ENCODE data around the gene TNRC6B. TPM values are rescaled to one million over a fixed set of nuclear protein-coding genes. Genes with fewer than 3 reads are reported as not detected.

TNRC6B gene, protein sequence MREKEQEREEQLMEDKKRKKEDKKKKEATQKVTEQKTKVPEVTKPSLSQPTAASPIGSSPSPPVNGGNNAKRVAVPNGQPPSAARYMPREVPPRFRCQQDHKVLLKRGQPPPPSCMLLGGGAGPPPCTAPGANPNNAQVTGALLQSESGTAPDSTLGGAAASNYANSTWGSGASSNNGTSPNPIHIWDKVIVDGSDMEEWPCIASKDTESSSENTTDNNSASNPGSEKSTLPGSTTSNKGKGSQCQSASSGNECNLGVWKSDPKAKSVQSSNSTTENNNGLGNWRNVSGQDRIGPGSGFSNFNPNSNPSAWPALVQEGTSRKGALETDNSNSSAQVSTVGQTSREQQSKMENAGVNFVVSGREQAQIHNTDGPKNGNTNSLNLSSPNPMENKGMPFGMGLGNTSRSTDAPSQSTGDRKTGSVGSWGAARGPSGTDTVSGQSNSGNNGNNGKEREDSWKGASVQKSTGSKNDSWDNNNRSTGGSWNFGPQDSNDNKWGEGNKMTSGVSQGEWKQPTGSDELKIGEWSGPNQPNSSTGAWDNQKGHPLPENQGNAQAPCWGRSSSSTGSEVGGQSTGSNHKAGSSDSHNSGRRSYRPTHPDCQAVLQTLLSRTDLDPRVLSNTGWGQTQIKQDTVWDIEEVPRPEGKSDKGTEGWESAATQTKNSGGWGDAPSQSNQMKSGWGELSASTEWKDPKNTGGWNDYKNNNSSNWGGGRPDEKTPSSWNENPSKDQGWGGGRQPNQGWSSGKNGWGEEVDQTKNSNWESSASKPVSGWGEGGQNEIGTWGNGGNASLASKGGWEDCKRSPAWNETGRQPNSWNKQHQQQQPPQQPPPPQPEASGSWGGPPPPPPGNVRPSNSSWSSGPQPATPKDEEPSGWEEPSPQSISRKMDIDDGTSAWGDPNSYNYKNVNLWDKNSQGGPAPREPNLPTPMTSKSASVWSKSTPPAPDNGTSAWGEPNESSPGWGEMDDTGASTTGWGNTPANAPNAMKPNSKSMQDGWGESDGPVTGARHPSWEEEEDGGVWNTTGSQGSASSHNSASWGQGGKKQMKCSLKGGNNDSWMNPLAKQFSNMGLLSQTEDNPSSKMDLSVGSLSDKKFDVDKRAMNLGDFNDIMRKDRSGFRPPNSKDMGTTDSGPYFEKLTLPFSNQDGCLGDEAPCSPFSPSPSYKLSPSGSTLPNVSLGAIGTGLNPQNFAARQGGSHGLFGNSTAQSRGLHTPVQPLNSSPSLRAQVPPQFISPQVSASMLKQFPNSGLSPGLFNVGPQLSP (N-terminal part only)
- total RNA-seq = 25.8 TPM in 2 replicates
- 23.7 and 30.8 TPM in 2 replicates for polyA plus RNA-seq

DNA sequence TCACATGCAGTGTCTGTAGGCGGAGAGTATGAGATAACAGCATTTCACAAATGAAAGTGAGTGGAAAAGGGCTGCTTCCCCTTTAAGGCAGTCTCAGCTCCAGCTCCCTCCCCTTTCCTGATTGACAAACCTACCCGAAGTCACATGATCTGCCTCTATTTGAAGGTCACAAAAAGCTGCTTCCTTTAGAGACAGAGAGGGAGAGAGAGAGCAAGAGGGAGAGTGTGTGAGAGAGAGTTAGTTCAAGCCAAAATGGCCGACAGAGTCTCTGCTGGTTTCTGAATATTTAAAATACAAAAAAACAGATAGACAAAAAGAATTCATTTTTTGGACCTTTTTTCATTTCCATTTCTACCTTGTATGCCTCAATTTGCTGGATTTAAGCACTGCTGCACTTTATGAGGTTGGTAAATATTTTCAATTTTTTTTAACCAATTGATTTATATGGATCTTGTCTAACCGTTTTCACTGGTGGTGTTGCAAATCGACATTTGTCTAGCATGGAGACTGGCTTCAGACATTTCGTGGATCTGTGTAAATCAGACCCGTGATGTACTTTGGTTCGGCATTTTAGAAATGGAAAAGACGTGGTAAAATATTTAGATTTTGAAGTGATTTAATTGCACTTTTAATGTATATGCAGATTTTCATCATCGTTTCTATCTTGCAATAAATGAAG is at the start of gene TNRC6B:
Gene TNRC6B, plus strand, starts transcription at position 188 of the 679 bp plus-strand sequence. Its CDS starts 211 bp downstream, at position 399.
- H3K9me2 ChIP-seq (replicated peaks; ENCODE audit: insufficient read depth) = no peaks in the 10 kb centered on the region
- peaks cover 16% of the 10 kb centered on the region for H4K20me1 ChIP-seq (ENCODE audit: insufficient read depth, poor library complexity, severe bottlenecking)
- no peaks in the 10 kb centered on the region for H3K27me3 ChIP-seq
- peaks cover 50% of the 10 kb centered on the region for H3K79me2 ChIP-seq
- H2AFZ ChIP-seq = peak within 1 kb of the TSS; percentile 39
- H3K27ac ChIP-seq = peak within 1 kb of the TSS; percentile 87
- TF ChIP-seq EZH2phosphoT487 (IDR thresholded peaks at IDR 0.05; ENCODE audit: low read depth, severe bottlenecking, unreplicated experiment) (no peak), EZH2 (IDR thresholded peaks at IDR 0.05; ENCODE audit: borderline replicate concordance) (no peak)
- TF ChIP-seq, protein P1, sequence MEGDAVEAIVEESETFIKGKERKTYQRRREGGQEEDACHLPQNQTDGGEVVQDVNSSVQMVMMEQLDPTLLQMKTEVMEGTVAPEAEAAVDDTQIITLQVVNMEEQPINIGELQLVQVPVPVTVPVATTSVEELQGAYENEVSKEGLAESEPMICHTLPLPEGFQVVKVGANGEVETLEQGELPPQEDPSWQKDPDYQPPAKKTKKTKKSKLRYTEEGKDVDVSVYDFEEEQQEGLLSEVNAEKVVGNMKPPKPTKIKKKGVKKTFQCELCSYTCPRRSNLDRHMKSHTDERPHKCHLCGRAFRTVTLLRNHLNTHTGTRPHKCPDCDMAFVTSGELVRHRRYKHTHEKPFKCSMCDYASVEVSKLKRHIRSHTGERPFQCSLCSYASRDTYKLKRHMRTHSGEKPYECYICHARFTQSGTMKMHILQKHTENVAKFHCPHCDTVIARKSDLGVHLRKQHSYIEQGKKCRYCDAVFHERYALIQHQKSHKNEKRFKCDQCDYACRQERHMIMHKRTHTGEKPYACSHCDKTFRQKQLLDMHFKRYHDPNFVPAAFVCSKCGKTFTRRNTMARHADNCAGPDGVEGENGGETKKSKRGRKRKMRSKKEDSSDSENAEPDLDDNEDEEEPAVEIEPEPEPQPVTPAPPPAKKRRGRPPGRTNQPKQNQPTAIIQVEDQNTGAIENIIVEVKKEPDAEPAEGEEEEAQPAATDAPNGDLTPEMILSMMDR (IDR thresholded peaks at IDR 0.05; ENCODE audit: poor library complexity) = no peak
- WGBS (ENCODE audit: low lambda C conversion rate, missing lambda C conversion rate) = 0% methylated on average over 10 of the region's 10 CpGs
- H3K9me3 ChIP-seq (ENCODE audit: low read depth) = no peaks in the 10 kb centered on the region
- H3K4me3 ChIP-seq = peak within 1 kb of the TSS; percentile 66
- DNase-seq (ENCODE audit: low spot score) = peak; percentile 96
- H3K4me1 ChIP-seq (ENCODE audit: insufficient read depth) = peaks cover 43% of the 10 kb centered on the region
- H3K4me2 ChIP-seq = peak within 1 kb of the TSS; percentile 81
- no peaks in the 10 kb centered on the region for H3K36me3 ChIP-seq (replicated peaks; ENCODE audit: insufficient read depth, low read depth)

DNA sequence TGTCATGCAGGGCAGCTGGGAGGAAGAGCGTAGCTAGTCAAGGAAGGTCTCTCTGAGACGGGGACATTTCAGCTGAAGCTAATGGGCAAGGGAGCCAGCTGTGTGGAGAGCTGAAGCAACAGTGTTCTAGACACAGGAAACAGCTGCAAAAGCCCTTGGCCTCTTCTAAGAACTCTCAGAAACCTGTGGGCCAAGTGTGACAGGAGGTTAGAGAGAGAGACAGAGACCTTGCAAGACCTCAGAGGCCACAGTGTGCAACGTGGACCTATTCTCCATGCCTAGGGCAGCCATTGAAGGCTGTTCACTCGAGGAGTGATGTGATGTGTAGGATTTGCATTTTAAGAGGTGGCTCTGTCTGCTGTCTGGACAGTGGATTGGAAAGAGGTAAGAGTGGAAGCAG is 48.7 kb upstream of the TNRC6B start:
- no peak for TF ChIP-seq EZH2phosphoT487 (IDR thresholded peaks at IDR 0.05; ENCODE audit: low read depth, severe bottlenecking, unreplicated experiment)
- TF ChIP-seq EZH2 (IDR thresholded peaks at IDR 0.05; ENCODE audit: borderline replicate concordance) = no peak
- TF ChIP-seq, protein P1 (IDR thresholded peaks at IDR 0.05; ENCODE audit: poor library complexity) = no peak
- 93% methylated on average over 4 of the region's 4 CpGs for WGBS (ENCODE audit: low lambda C conversion rate, missing lambda C conversion rate)
- no peaks in the 10 kb centered on the region for H3K36me3 ChIP-seq (replicated peaks; ENCODE audit: insufficient read depth, low read depth)
- H3K27ac ChIP-seq = no peak overlapping the region
- H4K20me1 ChIP-seq (ENCODE audit: insufficient read depth, poor library complexity, severe bottlenecking) = no peaks in the 10 kb centered on the region
- H3K4me1 ChIP-seq (ENCODE audit: insufficient read depth) = no peaks in the 10 kb centered on the region
- no peak for DNase-seq (ENCODE audit: low spot score)
- H3K9me3 ChIP-seq (ENCODE audit: low read depth) = no peaks in the 10 kb centered on the region
- H3K27me3 ChIP-seq = no peaks in the 10 kb centered on the region
- no peak overlapping the region for H3K4me2 ChIP-seq
- H2AFZ ChIP-seq = no peak overlapping the region
- no peaks in the 10 kb centered on the region for H3K79me2 ChIP-seq
- H3K4me3 ChIP-seq = no peak overlapping the region
- no peaks in the 10 kb centered on the region for H3K9me2 ChIP-seq (replicated peaks; ENCODE audit: insufficient read depth)

DNA sequence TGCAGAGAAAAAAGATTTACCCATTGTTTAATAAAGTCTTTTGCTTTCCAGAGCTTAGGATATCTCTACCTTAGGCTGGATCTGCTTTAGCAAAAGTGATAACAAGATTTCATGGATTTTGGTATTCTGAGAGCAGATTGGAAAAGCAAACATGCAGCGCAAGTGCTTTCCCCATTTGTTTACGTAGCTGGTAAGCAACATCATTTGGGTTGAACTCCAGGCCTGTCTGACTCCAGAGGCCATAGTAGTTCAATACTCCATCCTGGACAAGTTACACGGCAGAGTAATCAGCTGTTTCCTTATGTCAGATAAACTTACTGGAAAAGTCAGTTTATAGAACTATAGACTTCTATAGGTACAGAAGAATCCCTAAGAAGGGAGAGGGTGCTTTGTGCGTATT is 40.6 kb upstream of the TNRC6B start:
- WGBS (ENCODE audit: low lambda C conversion rate, missing lambda C conversion rate) = 61% methylated on average over 4 of the region's 4 CpGs
- H3K36me3 ChIP-seq (replicated peaks; ENCODE audit: insufficient read depth, low read depth) = no peaks in the 10 kb centered on the region
- no peaks in the 10 kb centered on the region for H3K27me3 ChIP-seq
- H2AFZ ChIP-seq = no peak overlapping the region
- H3K27ac ChIP-seq = no peak overlapping the region
- no peaks in the 10 kb centered on the region for H3K9me2 ChIP-seq (replicated peaks; ENCODE audit: insufficient read depth)
- no peak for DNase-seq (ENCODE audit: low spot score)
- H3K4me1 ChIP-seq (ENCODE audit: insufficient read depth) = no peaks in the 10 kb centered on the region
- no peak overlapping the region for H3K4me3 ChIP-seq
- no peak overlapping the region for H3K4me2 ChIP-seq
- H3K9me3 ChIP-seq (ENCODE audit: low read depth) = no peaks in the 10 kb centered on the region
- H3K79me2 ChIP-seq = no peaks in the 10 kb centered on the region
- TF ChIP-seq EZH2phosphoT487 (IDR thresholded peaks at IDR 0.05; ENCODE audit: low read depth, severe bottlenecking, unreplicated experiment) = no peak
- TF ChIP-seq EZH2 (IDR thresholded peaks at IDR 0.05; ENCODE audit: borderline replicate concordance) = no peak
- TF ChIP-seq, protein P1 (IDR thresholded peaks at IDR 0.05; ENCODE audit: poor library complexity) = no peak
- H4K20me1 ChIP-seq (ENCODE audit: insufficient read depth, poor library complexity, severe bottlenecking) = no peaks in the 10 kb centered on the region
